ENCODE measurements around the gene ALOX15.

GRCh38 chr17:4588391-4588790, 53.1 kb downstream of the ALOX15 start:
- TF ChIP-seq REST (IDR thresholded peaks at IDR 0.05; ENCODE audit: borderline replicate concordance) (no peak), CTCF (IDR thresholded peaks at IDR 0.05; ENCODE audit: poor library complexity, severe bottlenecking) (no peak)

All from neural cell (in vitro differentiated cells).